ENCODE results near the gene PRKG1. TPM values are rescaled to one million over a fixed set of nuclear protein-coding genes. Genes with fewer than 3 reads are reported as not detected.

PRKG1 gene
- total and polyA plus RNA-seq, 2 experiments from 2014 or later: 18.2 to 21.1 TPM

- H3K4me3 ChIP-seq: peak overlapping the region; percentile 17
- Mint-ChIP-seq H3K27me3 (ENCODE audit: insufficient read depth, low read depth, poor library complexity) (peaks cover 37% of the 10 kb centered on the region), H3K27ac (peak overlapping the region; percentile 87), H3K4me1 (peaks cover 69% of the 10 kb centered on the region), H3K9me3 (peaks cover 7% of the 10 kb centered on the region), H3K4me3 (peak overlapping the region; percentile 43), H3K36me3 (ENCODE audit: low read depth) (peaks cover 15% of the 10 kb centered on the region)
- peaks cover 60% of the 10 kb centered on the region for H3K4me1 ChIP-seq (ENCODE audit: insufficient read depth)
- H3F3A ChIP-seq (replicated peaks; ENCODE audit: low read depth): no peaks in the 10 kb centered on the region
- ATAC-seq (peak; percentile 47), DNase-seq (ENCODE audit: low spot score) (peak; percentile 47)
- H4K20me1 ChIP-seq (replicated peaks; ENCODE audit: insufficient read depth): no peaks in the 10 kb centered on the region
- TF ChIP-seq ZNF331 (CRISPR knock-in tag; IDR thresholded peaks at IDR 0.05; ENCODE audit: low read depth): no peak
- TF ChIP-seq STAT1 (IDR thresholded peaks at IDR 0.05; ENCODE audit: unreplicated experiment): no peak
- TF ChIP-seq, protein P1, sequence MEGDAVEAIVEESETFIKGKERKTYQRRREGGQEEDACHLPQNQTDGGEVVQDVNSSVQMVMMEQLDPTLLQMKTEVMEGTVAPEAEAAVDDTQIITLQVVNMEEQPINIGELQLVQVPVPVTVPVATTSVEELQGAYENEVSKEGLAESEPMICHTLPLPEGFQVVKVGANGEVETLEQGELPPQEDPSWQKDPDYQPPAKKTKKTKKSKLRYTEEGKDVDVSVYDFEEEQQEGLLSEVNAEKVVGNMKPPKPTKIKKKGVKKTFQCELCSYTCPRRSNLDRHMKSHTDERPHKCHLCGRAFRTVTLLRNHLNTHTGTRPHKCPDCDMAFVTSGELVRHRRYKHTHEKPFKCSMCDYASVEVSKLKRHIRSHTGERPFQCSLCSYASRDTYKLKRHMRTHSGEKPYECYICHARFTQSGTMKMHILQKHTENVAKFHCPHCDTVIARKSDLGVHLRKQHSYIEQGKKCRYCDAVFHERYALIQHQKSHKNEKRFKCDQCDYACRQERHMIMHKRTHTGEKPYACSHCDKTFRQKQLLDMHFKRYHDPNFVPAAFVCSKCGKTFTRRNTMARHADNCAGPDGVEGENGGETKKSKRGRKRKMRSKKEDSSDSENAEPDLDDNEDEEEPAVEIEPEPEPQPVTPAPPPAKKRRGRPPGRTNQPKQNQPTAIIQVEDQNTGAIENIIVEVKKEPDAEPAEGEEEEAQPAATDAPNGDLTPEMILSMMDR (conservative IDR thresholded peaks at IDR 0.05; ENCODE audit: low read depth in 2 of 2): no peak
- TF ChIP-seq, protein P2, sequence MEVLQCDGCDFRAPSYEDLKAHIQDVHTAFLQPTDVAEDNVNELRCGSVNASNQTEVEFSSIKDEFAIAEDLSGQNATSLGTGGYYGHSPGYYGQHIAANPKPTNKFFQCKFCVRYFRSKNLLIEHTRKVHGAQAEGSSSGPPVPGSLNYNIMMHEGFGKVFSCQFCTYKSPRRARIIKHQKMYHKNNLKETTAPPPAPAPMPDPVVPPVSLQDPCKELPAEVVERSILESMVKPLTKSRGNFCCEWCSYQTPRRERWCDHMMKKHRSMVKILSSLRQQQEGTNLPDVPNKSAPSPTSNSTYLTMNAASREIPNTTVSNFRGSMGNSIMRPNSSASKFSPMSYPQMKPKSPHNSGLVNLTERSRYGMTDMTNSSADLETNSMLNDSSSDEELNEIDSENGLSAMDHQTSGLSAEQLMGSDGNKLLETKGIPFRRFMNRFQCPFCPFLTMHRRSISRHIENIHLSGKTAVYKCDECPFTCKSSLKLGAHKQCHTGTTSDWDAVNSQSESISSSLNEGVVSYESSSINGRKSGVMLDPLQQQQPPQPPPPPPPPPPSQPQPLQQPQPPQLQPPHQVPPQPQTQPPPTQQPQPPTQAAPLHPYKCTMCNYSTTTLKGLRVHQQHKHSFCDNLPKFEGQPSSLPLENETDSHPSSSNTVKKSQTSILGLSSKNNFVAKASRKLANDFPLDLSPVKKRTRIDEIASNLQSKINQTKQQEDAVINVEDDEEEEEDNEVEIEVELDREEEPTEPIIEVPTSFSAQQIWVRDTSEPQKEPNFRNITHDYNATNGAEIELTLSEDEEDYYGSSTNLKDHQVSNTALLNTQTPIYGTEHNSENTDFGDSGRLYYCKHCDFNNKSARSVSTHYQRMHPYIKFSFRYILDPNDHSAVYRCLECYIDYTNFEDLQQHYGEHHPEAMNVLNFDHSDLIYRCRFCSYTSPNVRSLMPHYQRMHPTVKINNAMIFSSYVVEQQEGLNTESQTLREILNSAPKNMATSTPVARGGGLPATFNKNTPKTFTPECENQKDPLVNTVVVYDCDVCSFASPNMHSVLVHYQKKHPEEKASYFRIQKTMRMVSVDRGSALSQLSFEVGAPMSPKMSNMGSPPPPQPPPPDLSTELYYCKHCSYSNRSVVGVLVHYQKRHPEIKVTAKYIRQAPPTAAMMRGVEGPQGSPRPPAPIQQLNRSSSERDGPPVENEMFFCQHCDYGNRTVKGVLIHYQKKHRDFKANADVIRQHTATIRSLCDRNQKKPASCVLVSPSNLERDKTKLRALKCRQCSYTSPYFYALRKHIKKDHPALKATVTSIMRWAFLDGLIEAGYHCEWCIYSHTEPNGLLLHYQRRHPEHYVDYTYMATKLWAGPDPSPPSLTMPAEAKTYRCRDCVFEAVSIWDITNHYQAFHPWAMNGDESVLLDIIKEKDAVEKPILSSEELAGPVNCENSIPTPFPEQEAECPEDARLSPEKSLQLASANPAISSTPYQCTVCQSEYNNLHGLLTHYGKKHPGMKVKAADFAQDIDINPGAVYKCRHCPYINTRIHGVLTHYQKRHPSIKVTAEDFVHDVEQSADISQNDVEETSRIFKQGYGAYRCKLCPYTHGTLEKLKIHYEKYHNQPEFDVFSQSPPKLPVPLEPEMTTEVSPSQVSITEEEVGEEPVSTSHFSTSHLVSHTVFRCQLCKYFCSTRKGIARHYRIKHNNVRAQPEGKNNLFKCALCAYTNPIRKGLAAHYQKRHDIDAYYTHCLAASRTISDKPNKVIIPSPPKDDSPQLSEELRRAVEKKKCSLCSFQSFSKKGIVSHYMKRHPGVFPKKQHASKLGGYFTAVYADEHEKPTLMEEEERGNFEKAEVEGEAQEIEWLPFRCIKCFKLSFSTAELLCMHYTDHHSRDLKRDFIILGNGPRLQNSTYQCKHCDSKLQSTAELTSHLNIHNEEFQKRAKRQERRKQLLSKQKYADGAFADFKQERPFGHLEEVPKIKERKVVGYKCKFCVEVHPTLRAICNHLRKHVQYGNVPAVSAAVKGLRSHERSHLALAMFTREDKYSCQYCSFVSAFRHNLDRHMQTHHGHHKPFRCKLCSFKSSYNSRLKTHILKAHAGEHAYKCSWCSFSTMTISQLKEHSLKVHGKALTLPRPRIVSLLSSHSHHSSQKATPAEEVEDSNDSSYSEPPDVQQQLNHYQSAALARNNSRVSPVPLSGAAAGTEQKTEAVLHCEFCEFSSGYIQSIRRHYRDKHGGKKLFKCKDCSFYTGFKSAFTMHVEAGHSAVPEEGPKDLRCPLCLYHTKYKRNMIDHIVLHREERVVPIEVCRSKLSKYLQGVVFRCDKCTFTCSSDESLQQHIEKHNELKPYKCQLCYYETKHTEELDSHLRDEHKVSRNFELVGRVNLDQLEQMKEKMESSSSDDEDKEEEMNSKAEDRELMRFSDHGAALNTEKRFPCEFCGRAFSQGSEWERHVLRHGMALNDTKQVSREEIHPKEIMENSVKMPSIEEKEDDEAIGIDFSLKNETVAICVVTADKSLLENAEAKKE (CRISPR knock-in tag; IDR thresholded peaks at IDR 0.05): no peak
- no peak for TF ChIP-seq CREB1 (CRISPR knock-in tag; IDR thresholded peaks at IDR 0.05; ENCODE audit: low read depth)
- TF ChIP-seq JUNB (IDR thresholded peaks at IDR 0.05; ENCODE audit: unreplicated experiment): no peak
- no peak for TF ChIP-seq EZH2 (IDR thresholded peaks at IDR 0.05; ENCODE audit: low read depth, unreplicated experiment)
- no peak for TF ChIP-seq EZH2phosphoT487 (IDR thresholded peaks at IDR 0.05; ENCODE audit: unreplicated experiment)
- TF ChIP-seq, protein P3, sequence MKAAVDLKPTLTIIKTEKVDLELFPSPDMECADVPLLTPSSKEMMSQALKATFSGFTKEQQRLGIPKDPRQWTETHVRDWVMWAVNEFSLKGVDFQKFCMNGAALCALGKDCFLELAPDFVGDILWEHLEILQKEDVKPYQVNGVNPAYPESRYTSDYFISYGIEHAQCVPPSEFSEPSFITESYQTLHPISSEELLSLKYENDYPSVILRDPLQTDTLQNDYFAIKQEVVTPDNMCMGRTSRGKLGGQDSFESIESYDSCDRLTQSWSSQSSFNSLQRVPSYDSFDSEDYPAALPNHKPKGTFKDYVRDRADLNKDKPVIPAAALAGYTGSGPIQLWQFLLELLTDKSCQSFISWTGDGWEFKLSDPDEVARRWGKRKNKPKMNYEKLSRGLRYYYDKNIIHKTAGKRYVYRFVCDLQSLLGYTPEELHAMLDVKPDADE (IDR thresholded peaks at IDR 0.05): no peak
- no peak for TF ChIP-seq NANOG (IDR thresholded peaks at IDR 0.05; ENCODE audit: borderline replicate concordance)
- TF ChIP-seq POLR2AphosphoS5 (IDR thresholded peaks at IDR 0.05; ENCODE audit: low read depth): no peak
- TF ChIP-seq ZNF114 (CRISPR knock-in tag; IDR thresholded peaks at IDR 0.05): no peak
- TF ChIP-seq, protein P4, sequence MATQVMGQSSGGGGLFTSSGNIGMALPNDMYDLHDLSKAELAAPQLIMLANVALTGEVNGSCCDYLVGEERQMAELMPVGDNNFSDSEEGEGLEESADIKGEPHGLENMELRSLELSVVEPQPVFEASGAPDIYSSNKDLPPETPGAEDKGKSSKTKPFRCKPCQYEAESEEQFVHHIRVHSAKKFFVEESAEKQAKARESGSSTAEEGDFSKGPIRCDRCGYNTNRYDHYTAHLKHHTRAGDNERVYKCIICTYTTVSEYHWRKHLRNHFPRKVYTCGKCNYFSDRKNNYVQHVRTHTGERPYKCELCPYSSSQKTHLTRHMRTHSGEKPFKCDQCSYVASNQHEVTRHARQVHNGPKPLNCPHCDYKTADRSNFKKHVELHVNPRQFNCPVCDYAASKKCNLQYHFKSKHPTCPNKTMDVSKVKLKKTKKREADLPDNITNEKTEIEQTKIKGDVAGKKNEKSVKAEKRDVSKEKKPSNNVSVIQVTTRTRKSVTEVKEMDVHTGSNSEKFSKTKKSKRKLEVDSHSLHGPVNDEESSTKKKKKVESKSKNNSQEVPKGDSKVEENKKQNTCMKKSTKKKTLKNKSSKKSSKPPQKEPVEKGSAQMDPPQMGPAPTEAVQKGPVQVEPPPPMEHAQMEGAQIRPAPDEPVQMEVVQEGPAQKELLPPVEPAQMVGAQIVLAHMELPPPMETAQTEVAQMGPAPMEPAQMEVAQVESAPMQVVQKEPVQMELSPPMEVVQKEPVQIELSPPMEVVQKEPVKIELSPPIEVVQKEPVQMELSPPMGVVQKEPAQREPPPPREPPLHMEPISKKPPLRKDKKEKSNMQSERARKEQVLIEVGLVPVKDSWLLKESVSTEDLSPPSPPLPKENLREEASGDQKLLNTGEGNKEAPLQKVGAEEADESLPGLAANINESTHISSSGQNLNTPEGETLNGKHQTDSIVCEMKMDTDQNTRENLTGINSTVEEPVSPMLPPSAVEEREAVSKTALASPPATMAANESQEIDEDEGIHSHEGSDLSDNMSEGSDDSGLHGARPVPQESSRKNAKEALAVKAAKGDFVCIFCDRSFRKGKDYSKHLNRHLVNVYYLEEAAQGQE (IDR thresholded peaks at IDR 0.05; ENCODE audit: unreplicated experiment): no peak
- H3K27me3 ChIP-seq (ENCODE audit: insufficient read depth): peaks cover 52% of the 10 kb centered on the region
- no peaks in the 10 kb centered on the region for H3K9me2 ChIP-seq (ENCODE audit: insufficient read depth)
- H3K36me3 ChIP-seq (ENCODE audit: insufficient read depth): no peaks in the 10 kb centered on the region
- peak overlapping the region; percentile 61 for H3K27ac ChIP-seq (ENCODE audit: low read depth)
- H3K4me2 ChIP-seq: peak overlapping the region; percentile 40
- H2AFZ ChIP-seq: no peak overlapping the region
- no peaks in the 10 kb centered on the region for H3K79me2 ChIP-seq (replicated peaks; ENCODE audit: insufficient read depth)
Measured at GRCh38 chr10:51910596-51910995, 836.3 kb downstream of the PRKG1 start.

Data from GM23338 (cell line).